ENCODE data around the gene SLC46A3.

SLC46A3 gene

GRCh38 chr13:28729541-28729940 lies 10.8 kb upstream of the SLC46A3 start:
- peaks cover 0 to 4% of the 10 kb centered on the region in 2 donors for H3K27me3 ChIP-seq
- no peak for TF ChIP-seq CTCF (IDR thresholded peaks at IDR 0.05)
- no peaks in the 10 kb centered on the region for H3K4me1 ChIP-seq
- H3K27ac ChIP-seq: no peak overlapping the region
- intact Hi-C loops (cut with DNase I; ENCODE audit: low total_unique reads): no loop called here
- H3K4me3 ChIP-seq: no peak overlapping the region
- no peaks in the 10 kb centered on the region for H3K9me3 ChIP-seq
- DNase-seq: no peak
- no peaks in the 10 kb centered on the region for H3K36me3 ChIP-seq

DNA sequence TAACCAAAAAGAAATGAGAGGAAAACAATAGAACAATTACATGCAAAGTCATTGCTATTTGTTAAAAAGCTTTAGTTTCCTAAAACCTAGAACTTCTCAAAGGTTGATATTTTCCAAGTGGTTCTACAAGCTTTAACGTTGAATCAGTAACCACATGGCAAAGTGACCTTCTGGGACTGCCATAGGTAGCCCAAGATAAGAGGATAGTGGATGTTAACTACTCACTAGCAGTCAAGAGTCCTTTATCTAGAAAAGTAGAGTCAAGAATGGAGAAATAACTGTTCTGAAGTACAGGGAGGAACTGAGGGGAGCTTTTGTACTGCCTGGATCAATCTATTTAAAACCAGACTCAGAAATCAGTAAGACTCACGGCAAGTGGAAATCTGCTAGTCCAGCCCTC lies 9.9 kb upstream of the SLC46A3 start:
- no peak overlapping the region for H3K4me3 ChIP-seq
- H3K9me3 ChIP-seq: no peaks in the 10 kb centered on the region
- DNase-seq: no peak
- intact Hi-C loops (cut with DNase I; ENCODE audit: low total_unique reads): no loop called here
- no peak overlapping the region for H3K27ac ChIP-seq
- H3K36me3 ChIP-seq: no peaks in the 10 kb centered on the region
- peaks cover 0 to 4% of the 10 kb centered on the region in 2 donors for H3K27me3 ChIP-seq
- no peaks in the 10 kb centered on the region for H3K4me1 ChIP-seq
- TF ChIP-seq CTCF (IDR thresholded peaks at IDR 0.05): no peak

DNA sequence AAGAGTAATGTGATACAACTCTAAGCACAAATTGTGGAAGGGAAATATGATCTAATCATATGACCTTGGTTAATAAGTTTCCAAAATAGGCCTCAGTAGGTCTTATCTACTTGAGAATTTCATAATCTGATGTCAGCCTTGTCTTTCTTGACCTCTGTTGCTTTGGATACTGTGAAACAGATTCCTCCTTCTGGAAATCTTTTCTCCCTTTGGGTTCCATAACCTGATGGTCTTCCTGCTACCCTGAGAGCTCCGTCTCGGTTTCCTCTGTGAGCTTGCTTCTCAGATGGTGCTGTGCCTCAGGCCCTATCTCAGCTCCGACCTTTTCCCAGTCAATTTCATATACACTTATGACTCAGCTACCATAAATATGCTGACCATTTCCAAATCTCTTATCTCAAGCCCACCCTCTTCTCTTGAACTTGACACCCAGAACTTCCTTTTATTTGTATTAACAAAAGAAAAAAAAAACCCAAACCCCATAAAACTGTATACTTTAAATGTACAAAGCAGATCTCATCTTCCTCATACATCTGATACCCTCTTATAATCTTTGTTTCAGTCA lies 6.4 kb upstream of the SLC46A3 start:
- no peak overlapping the region for H3K27ac ChIP-seq
- no peaks in the 10 kb centered on the region for H3K36me3 ChIP-seq
- intact Hi-C loops (cut with DNase I; ENCODE audit: low total_unique reads): no loop called here
- H3K9me3 ChIP-seq: no peaks in the 10 kb centered on the region
- TF ChIP-seq CTCF (IDR thresholded peaks at IDR 0.05): no peak
- no peak overlapping the region for H3K4me3 ChIP-seq
- DNase-seq: no peak
- no peaks in the 10 kb centered on the region for H3K27me3 ChIP-seq
- H3K4me1 ChIP-seq: no peaks in the 10 kb centered on the region

DNA sequence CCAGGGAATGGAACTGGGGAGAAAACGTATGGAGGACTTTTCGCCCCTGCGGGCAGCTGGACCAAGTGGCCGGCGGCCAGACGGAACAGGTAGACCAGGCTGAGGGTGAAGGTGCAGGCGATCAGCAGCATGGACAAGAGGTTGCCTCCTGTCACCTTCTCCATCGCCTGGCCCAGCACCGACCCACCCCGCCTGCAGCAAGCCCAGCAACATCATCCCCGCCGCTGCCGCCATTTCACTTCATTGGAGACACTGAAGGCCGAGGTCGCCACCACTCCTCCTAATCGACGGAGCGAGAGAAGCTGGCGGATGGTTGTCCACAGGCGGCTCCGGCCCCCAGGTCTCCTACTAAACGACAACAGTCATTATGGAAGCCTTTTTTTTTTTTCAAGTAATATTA lies 5.0 kb upstream of the SLC46A3 start:
- intact Hi-C loops (cut with DNase I; ENCODE audit: low total_unique reads): no loop called here
- Histone ChIP-seq H3K36me3 (no peaks in the 10 kb centered on the region), H3K4me3 (no peak overlapping the region), H3K27me3 (no peaks in the 10 kb centered on the region), H3K4me1 (peaks cover 0 to 6% (median 2%) of the 10 kb centered on the region in 4 donors), H3K9me3 (no peaks in the 10 kb centered on the region), H3K27ac (no peak overlapping the region)
- no peak for DNase-seq
- no peak for TF ChIP-seq CTCF (IDR thresholded peaks at IDR 0.05)

DNA sequence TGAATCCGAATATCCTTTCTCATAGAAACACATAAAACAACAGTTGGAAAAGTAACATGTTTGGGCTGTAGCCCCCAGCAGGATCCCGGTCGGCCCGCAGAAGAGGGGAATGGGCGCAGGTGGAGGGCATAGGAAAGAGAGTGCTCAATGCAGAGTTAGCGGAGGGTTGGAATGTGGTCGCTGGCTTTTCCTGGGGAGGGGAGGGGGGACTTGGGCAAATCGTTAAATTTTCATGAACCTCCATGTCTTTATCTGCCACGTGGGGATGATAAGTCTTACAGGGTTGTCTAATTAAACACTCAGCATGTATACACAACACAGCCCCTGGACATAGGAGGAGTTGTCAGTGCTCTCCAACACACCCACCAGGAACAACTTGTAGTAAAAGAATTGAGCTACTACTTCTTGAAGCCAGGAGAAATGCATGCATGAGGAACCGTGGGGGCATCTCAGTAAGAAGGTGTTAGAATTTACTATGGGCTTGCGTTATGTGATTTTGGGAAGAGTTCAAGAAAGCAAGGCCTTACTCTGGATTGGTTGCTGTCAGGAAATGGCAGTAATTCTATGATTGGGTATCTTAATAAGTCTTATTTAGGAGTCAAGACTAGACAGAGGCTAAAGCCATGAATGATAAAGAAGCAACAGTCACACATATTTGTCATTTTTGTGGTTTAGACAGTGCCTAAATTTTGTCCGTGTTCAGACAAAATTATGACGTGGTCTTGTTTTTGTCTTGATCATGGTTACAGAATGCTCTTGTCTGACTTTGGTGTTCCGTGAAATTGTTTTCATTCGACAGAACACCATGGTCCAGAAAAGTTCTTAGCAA lies 671 bp upstream of the SLC46A3 start:
- H3K9me3 ChIP-seq: no peaks in the 10 kb centered on the region
- intact Hi-C loops (cut with DNase I; ENCODE audit: low total_unique reads): loop anchor here (5.0 kb wide), 1 partner anchor 62 kb away; the partner anchor contains the start of gene POMP
- H3K4me1 ChIP-seq: peaks cover 0 to 25% (median 6%) of the 10 kb centered on the region in 4 donors
- no peaks in the 10 kb centered on the region for H3K27me3 ChIP-seq
- no peaks in the 10 kb centered on the region for H3K36me3 ChIP-seq
- peak overlapping the region; percentile 71 to 92 for H3K4me3 ChIP-seq
- peak overlapping the region; percentile 96 to 97 for H3K27ac ChIP-seq
- DNase-seq: no peak
- no peak for TF ChIP-seq CTCF (IDR thresholded peaks at IDR 0.05)

All from tibial artery (tissue), 4 donors.